Neural progenitor cell (in vitro differentiated cells): ENCODE measurements around the gene FAM162B.

ENCODE experiments used
- EZH2phosphoT487 ChIP-seq: fragments of 200-600 bp; sonication (generic); IDR thresholded peaks from 2 replicates; pipeline ENCODE4 v1.6.1; 2017; ENCODE audit warnings: antibody characterized with exemption
- TF ChIP-seq, protein P1 (sequence below): fragments of 200-600 bp; sonication (generic); IDR thresholded peaks from 2 replicates; pipeline ENCODE4 v1.5.1; 2017; ENCODE audit warnings: antibody characterized with exemption, mild to moderate bottlenecking

- TF ChIP-seq, protein P1, sequence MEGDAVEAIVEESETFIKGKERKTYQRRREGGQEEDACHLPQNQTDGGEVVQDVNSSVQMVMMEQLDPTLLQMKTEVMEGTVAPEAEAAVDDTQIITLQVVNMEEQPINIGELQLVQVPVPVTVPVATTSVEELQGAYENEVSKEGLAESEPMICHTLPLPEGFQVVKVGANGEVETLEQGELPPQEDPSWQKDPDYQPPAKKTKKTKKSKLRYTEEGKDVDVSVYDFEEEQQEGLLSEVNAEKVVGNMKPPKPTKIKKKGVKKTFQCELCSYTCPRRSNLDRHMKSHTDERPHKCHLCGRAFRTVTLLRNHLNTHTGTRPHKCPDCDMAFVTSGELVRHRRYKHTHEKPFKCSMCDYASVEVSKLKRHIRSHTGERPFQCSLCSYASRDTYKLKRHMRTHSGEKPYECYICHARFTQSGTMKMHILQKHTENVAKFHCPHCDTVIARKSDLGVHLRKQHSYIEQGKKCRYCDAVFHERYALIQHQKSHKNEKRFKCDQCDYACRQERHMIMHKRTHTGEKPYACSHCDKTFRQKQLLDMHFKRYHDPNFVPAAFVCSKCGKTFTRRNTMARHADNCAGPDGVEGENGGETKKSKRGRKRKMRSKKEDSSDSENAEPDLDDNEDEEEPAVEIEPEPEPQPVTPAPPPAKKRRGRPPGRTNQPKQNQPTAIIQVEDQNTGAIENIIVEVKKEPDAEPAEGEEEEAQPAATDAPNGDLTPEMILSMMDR, result no peak
- TF ChIP-seq EZH2phosphoT487, result no peak
These were observed 18.3 kb upstream of the FAM162B start for GRCh38 chr6:116783852-116784251.
